Liver (tissue), 9 donors: ENCODE data around the gene CYSRT1. TPM values are rescaled to one million over a fixed set of nuclear protein-coding genes. Genes with fewer than 3 reads are reported as not detected.

Source experiments
- DNase-seq: peaks from one replicate; pipeline ENCODE4 v3.0.0-alpha.2; 2017; ENCODE audit warnings: low spot score
- H3K27ac ChIP-seq, 2 donors: one replicate each; pipeline ENCODE4 v1.7.0; 2013; ENCODE audit warnings: inconsistent platforms in 2 of 2, low read length in 2 of 2, control low read depth in 1 of 2, low read depth in 1 of 2, mild to moderate bottlenecking in 1 of 2
- H3K27me3 ChIP-seq, 4 donors: one replicate each; pipeline versions ENCODE4 v1.6.1 to v1.7.0; 2013; ENCODE audit warnings: low read length in 3 of 4, inconsistent platforms in 1 of 4, mild to moderate bottlenecking in 1 of 4, moderate library complexity in 1 of 4; ENCODE audit not compliant: control insufficient read depth in 4 of 4, insufficient read depth in 4 of 4
- H3K36me3 ChIP-seq, 4 donors: one replicate each; pipeline versions ENCODE4 v1.6.1 to v1.7.0; 2013; ENCODE audit warnings: low read length in 3 of 4, mild to moderate bottlenecking in 3 of 4, low read depth in 1 of 4, moderate library complexity in 1 of 4; ENCODE audit not compliant: control insufficient read depth in 4 of 4, insufficient read depth in 3 of 4
- H3K4me1 ChIP-seq, 4 donors: one replicate each; pipeline versions ENCODE4 v1.6.1 to v1.7.0; 2013; ENCODE audit warnings: low read length in 3 of 4, mild to moderate bottlenecking in 3 of 4, moderate library complexity in 1 of 4; ENCODE audit not compliant: control insufficient read depth in 4 of 4, insufficient read depth in 4 of 4
- H3K4me3 ChIP-seq, 3 donors: one replicate each; pipeline versions ENCODE4 v1.6.1 to v1.7.0; 2013; ENCODE audit warnings: low read length in 3 of 3, control low read depth in 1 of 3, low read depth in 1 of 3, mild to moderate bottlenecking in 1 of 3
- H3K9ac ChIP-seq, 2 donors: one replicate each; pipeline ENCODE4 v1.7.0; 2013; ENCODE audit warnings: low read length in 2 of 2, mild to moderate bottlenecking in 2 of 2, moderate library complexity in 2 of 2, control low read depth in 1 of 2, low read depth in 1 of 2
- H3K9me3 ChIP-seq, 4 donors: one replicate each; pipeline versions ENCODE4 v1.6.1 to v1.7.0; 2013; ENCODE audit warnings: low read length in 3 of 4; ENCODE audit not compliant: control insufficient read depth in 4 of 4
- FOXA1 ChIP-seq: IDR thresholded peaks from 2 replicates; pipeline ENCODE4 v1.6.1; 2016; ENCODE audit warnings: antibody characterized with exemption
- FOXA2 ChIP-seq: IDR thresholded peaks from 2 replicates; pipeline ENCODE4 v1.6.1; 2016; ENCODE audit warnings: antibody characterized with exemption
- GABPA ChIP-seq, 2 donors: IDR thresholded peaks in 1 of 2; conservative IDR thresholded peaks in 1 of 2; 2 replicates each; pipeline ENCODE4 v1.6.1; 2016; ENCODE audit warnings: antibody characterized with exemption in 2 of 2, mild to moderate bottlenecking in 1 of 2, moderate library complexity in 1 of 2
- HNF4A ChIP-seq, 2 donors: conservative IDR thresholded peaks; 2 replicates each; pipeline ENCODE4 v1.6.1; 2016; ENCODE audit warnings: antibody characterized with exemption in 2 of 2, mild to moderate bottlenecking in 2 of 2
- HNF4G ChIP-seq: IDR thresholded peaks from 2 replicates; pipeline ENCODE4 v1.6.1; 2016; ENCODE audit warnings: antibody characterized with exemption
- JUND ChIP-seq, 2 donors: IDR thresholded peaks; 2 replicates each; pipeline ENCODE4 v1.6.1; 2016; ENCODE audit warnings: antibody characterized with exemption in 2 of 2
- NR2F2 ChIP-seq: IDR thresholded peaks from 2 replicates; pipeline ENCODE4 v1.6.1; 2016; ENCODE audit warnings: antibody characterized with exemption
- RAD21 ChIP-seq, 2 donors: IDR thresholded peaks; 2 replicates each; pipeline ENCODE4 v1.6.1; 2016; ENCODE audit warnings: antibody characterized with exemption in 2 of 2, mild to moderate bottlenecking in 2 of 2
- RXRA ChIP-seq, 2 donors: IDR thresholded peaks; 2 replicates each; pipeline ENCODE4 v1.6.1; 2017 to 2018; ENCODE audit warnings: antibody characterized with exemption in 2 of 2, mild to moderate bottlenecking in 1 of 2
- SP1 ChIP-seq: IDR thresholded peaks from 2 replicates; pipeline ENCODE4 v1.6.1; 2018; ENCODE audit warnings: antibody characterized with exemption, mild to moderate bottlenecking
- TAF1 ChIP-seq: conservative IDR thresholded peaks from 2 replicates; pipeline ENCODE4 v1.6.1; 2016; ENCODE audit warnings: antibody characterized with exemption, mild to moderate bottlenecking
- YY1 ChIP-seq: IDR thresholded peaks from 2 replicates; pipeline ENCODE4 v1.6.1; 2016; ENCODE audit warnings: antibody characterized with exemption, mild to moderate bottlenecking
- WGBS: extraction: QIAGEN DNeasy Blood & Tissue Kit; methylation state at CpG from one replicate; pipeline ENCODE4 v1.1.7; 2013; 5-methylcytosine and 5-hydroxymethylcytosine counted together
- polyA plus RNA-seq, 2 donors: library from polyadenylated mRNA; stranded (reverse) in 1 of 2; unstranded in 1 of 2; fragments of 200-250 nt in 1 of 2; fragments of >200 nt in 1 of 2; fragmentation: Nextera tagmentation in 1 of 2; extraction: Ambion mirVana in 1 of 2; gene quantifications; one replicate each; pipeline versions ENCODE4 v1.2.1 to v1.2.3, GENCODE V29; 2013 to 2015
- total RNA-seq, 2 donors: library from RNA; depleted of rRNA; stranded (reverse); fragments of >200 nt; gene quantifications; one replicate each; pipeline ENCODE4 v1.2.3, GENCODE V29; 2014
- TF ChIP-seq, protein P1 (sequence below): IDR thresholded peaks from 2 replicates; pipeline ENCODE4 v1.6.1; 2016; ENCODE audit warnings: antibody characterized with exemption
- TF ChIP-seq, protein P2 (sequence below): fragments of 150-350 bp; IDR thresholded peaks from 2 replicates; pipeline ENCODE4 v1.5.1; 2017; ENCODE audit warnings: improper control_type of control experiment, low read depth, low read length; ENCODE audit not compliant: missing input control
- TF ChIP-seq, protein P3 (sequence below): IDR thresholded peaks from 2 replicates; pipeline ENCODE4 v1.6.1; 2016; ENCODE audit warnings: antibody characterized with exemption, mild to moderate bottlenecking
- TF ChIP-seq, protein P4 (sequence below): IDR thresholded peaks from 2 replicates; pipeline ENCODE4 v1.6.1; 2016; ENCODE audit warnings: antibody characterized with exemption
- TF ChIP-seq, protein P5 (sequence below): IDR thresholded peaks from 2 replicates; pipeline ENCODE4 v1.6.1; 2016; ENCODE audit warnings: antibody characterized with exemption
- donor health status: healthy.
- donor health status: healthy.
- donor health status: healthy.
- donor health status: healthy.
- donor health status: healthy.

The CYSRT1 gene
- total and polyA plus RNA-seq, 4 donors = 0.14 to 0.50 (median 0.20) TPM

DNA sequence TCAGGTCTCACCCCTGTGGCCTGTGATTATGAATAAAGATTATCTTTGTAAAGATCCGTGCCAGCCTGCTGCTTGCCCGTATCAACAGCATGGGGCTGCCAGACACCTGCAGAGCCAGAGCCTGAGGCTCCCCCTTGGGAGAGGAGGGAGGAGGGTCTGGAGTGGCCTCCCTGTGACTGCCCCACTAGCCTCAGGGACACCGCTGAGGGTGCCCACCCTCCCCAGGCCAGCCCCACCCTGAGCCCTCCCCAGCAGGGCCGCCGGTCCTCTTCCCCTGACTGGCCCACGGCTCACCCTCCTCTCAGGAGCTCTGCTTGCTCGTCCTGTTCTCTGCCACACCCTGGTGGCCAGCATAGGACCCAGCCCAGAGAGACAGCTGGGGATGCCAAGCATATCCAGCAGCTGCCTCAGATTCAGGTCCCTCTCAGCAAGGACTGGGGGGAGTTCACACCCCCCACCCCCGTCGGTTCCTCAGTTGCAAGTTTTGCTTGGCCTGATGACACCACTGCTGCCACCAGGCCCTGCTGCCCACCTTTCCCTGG is 34.6 kb upstream of the CYSRT1 start:
- H3K9ac ChIP-seq = no peak overlapping the region
- peaks cover 32 to 67% (median 53%) of the 10 kb centered on the region in 4 donors for H3K4me1 ChIP-seq
- no peaks in the 10 kb centered on the region for H3K9me3 ChIP-seq
- H3K4me3 ChIP-seq = no peak overlapping the region
- H3K27me3 ChIP-seq = no peaks in the 10 kb centered on the region
- 77% methylated on average over 9 of the region's 9 CpGs for WGBS
- no peak overlapping the region for H3K27ac ChIP-seq
- DNase-seq = no peak
- H3K36me3 ChIP-seq = peaks cover 3 to 24% (median 6%) of the 10 kb centered on the region in 4 donors
- no peak for TF ChIP-seq RXRA (IDR thresholded peaks at IDR 0.05)
- TF ChIP-seq RAD21 (IDR thresholded peaks at IDR 0.05) = peak in 1 of 2 donors; percentile 18

DNA sequence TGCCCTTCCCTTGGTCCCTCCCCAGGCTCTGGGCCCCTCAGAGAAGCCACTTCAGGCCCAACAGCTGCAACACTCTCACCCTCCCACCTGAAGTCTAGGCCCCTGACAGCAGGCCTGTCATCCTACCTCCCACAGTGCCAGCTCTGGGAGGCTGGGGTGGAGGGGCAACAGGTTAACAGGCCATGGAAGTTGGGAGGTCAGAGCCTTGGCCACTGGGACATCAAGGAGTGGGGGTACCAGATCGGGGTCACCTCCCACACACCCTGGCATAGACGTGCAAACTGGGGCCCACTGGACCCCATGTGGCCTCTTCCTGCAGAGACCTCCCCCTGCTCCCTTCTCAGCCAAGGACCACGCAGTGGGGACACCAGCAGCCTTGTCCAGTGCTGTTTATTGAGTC is 33.7 kb upstream of the CYSRT1 start:
- Histone ChIP-seq H3K27ac (no peak overlapping the region), H3K4me3 (no peak overlapping the region), H3K4me1 (peaks cover 38 to 71% (median 59%) of the 10 kb centered on the region in 4 donors), H3K9me3 (no peaks in the 10 kb centered on the region), H3K36me3 (peaks cover 3 to 17% (median 5%) of the 10 kb centered on the region in 4 donors), H3K9ac (no peak overlapping the region), H3K27me3 (no peaks in the 10 kb centered on the region)
- TF ChIP-seq SP1 = no peak
- TF ChIP-seq, protein P1, sequence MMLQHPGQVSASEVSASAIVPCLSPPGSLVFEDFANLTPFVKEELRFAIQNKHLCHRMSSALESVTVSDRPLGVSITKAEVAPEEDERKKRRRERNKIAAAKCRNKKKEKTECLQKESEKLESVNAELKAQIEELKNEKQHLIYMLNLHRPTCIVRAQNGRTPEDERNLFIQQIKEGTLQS = no peak
- TF ChIP-seq HNF4A (conservative IDR thresholded peaks at IDR 0.05) = no peak
- TF ChIP-seq TAF1 = no peak
- TF ChIP-seq, protein P2, sequence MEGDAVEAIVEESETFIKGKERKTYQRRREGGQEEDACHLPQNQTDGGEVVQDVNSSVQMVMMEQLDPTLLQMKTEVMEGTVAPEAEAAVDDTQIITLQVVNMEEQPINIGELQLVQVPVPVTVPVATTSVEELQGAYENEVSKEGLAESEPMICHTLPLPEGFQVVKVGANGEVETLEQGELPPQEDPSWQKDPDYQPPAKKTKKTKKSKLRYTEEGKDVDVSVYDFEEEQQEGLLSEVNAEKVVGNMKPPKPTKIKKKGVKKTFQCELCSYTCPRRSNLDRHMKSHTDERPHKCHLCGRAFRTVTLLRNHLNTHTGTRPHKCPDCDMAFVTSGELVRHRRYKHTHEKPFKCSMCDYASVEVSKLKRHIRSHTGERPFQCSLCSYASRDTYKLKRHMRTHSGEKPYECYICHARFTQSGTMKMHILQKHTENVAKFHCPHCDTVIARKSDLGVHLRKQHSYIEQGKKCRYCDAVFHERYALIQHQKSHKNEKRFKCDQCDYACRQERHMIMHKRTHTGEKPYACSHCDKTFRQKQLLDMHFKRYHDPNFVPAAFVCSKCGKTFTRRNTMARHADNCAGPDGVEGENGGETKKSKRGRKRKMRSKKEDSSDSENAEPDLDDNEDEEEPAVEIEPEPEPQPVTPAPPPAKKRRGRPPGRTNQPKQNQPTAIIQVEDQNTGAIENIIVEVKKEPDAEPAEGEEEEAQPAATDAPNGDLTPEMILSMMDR = no peak
- TF ChIP-seq JUND (IDR thresholded peaks at IDR 0.05) = no peak
- TF ChIP-seq RXRA (IDR thresholded peaks at IDR 0.05) = no peak
- no peak for TF ChIP-seq YY1
- TF ChIP-seq FOXA2 = no peak
- TF ChIP-seq, protein P3, sequence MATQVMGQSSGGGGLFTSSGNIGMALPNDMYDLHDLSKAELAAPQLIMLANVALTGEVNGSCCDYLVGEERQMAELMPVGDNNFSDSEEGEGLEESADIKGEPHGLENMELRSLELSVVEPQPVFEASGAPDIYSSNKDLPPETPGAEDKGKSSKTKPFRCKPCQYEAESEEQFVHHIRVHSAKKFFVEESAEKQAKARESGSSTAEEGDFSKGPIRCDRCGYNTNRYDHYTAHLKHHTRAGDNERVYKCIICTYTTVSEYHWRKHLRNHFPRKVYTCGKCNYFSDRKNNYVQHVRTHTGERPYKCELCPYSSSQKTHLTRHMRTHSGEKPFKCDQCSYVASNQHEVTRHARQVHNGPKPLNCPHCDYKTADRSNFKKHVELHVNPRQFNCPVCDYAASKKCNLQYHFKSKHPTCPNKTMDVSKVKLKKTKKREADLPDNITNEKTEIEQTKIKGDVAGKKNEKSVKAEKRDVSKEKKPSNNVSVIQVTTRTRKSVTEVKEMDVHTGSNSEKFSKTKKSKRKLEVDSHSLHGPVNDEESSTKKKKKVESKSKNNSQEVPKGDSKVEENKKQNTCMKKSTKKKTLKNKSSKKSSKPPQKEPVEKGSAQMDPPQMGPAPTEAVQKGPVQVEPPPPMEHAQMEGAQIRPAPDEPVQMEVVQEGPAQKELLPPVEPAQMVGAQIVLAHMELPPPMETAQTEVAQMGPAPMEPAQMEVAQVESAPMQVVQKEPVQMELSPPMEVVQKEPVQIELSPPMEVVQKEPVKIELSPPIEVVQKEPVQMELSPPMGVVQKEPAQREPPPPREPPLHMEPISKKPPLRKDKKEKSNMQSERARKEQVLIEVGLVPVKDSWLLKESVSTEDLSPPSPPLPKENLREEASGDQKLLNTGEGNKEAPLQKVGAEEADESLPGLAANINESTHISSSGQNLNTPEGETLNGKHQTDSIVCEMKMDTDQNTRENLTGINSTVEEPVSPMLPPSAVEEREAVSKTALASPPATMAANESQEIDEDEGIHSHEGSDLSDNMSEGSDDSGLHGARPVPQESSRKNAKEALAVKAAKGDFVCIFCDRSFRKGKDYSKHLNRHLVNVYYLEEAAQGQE = no peak
- TF ChIP-seq, protein P4, sequence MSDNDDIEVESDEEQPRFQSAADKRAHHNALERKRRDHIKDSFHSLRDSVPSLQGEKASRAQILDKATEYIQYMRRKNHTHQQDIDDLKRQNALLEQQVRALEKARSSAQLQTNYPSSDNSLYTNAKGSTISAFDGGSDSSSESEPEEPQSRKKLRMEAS = no peak
- TF ChIP-seq, protein P5, sequence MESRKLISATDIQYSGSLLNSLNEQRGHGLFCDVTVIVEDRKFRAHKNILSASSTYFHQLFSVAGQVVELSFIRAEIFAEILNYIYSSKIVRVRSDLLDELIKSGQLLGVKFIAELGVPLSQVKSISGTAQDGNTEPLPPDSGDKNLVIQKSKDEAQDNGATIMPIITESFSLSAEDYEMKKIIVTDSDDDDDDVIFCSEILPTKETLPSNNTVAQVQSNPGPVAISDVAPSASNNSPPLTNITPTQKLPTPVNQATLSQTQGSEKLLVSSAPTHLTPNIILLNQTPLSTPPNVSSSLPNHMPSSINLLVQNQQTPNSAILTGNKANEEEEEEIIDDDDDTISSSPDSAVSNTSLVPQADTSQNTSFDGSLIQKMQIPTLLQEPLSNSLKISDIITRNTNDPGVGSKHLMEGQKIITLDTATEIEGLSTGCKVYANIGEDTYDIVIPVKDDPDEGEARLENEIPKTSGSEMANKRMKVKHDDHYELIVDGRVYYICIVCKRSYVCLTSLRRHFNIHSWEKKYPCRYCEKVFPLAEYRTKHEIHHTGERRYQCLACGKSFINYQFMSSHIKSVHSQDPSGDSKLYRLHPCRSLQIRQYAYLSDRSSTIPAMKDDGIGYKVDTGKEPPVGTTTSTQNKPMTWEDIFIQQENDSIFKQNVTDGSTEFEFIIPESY = no peak
- no peak for TF ChIP-seq FOXA1
- no peak for TF ChIP-seq NR2F2
- TF ChIP-seq GABPA (IDR thresholded peaks at IDR 0.05 in 1 of 2, conservative IDR thresholded peaks at IDR 0.05 in 1 of 2) = no peak
- no peak for TF ChIP-seq HNF4G
- no peak for DNase-seq
- 84% methylated on average over 3 of the region's 3 CpGs for whole genome bisulfite sequencing
